CD4-positive, alpha-beta T cell (primary cell): ENCODE measurements around the gene CARS2. TPM values are rescaled to one million over a fixed set of nuclear protein-coding genes. Genes with fewer than 3 reads are reported as not detected.

ENCODE experiments used
- ATAC-seq: fragments of 200-7000 bp; cut with Tn5 transposase; one replicate; pipeline ENCODE4 v1.10.0; 2022; ENCODE audit warnings: mild to moderate bottlenecking; ENCODE audit not compliant: poor library complexity
- CTCF ChIA-PET: fragments of 350-600 bp; sonication (Branson Sonifier 250); formaldehyde crosslinking; loops from one replicate; lab custom pipeline; 2021; ENCODE audit warnings: antibody characterized with exemption, inconsistent platforms; lab: Charles Lee
- POLR2A ChIA-PET: fragments of 350-600 bp; sonication (Branson Sonifier 250); formaldehyde crosslinking; loops from one replicate; lab custom pipeline; 2021; ENCODE audit warnings: antibody characterized with exemption, inconsistent platforms; lab: Charles Lee
- DNase-seq, 14 experiments: peaks; one replicate each; pipeline ENCODE4 v3.0.0-alpha.2; 2013 to 2020; ENCODE audit warnings: mixed read lengths in 2 of 14
- H3K27ac ChIP-seq, 2 donors: one replicate each; pipeline versions ENCODE4 v1.5.1 to v1.7.0; 2013; ENCODE audit warnings: low read length in 2 of 2, low read depth in 1 of 2, mild to moderate bottlenecking in 1 of 2
- H3K27me3 ChIP-seq, 2 experiments: 1 replicate in 1 of 2; 2 replicates in 1 of 2; pipeline versions ENCODE4 v1.6.1 to v1.7.0; 2013; ENCODE audit warnings: low read length in 2 of 2, control low read depth in 1 of 2, mild to moderate bottlenecking in 1 of 2, moderate library complexity in 1 of 2; ENCODE audit not compliant: insufficient read depth in 2 of 2, control insufficient read depth in 1 of 2
- H3K36me3 ChIP-seq: one replicate; pipeline ENCODE4 v1.6.1; 2013; ENCODE audit warnings: low read length, control low read depth; ENCODE audit not compliant: insufficient read depth
- H3K4me1 ChIP-seq: one replicate; pipeline ENCODE4 v1.6.1; 2013; ENCODE audit warnings: low read length, control low read depth; ENCODE audit not compliant: insufficient read depth
- H3K4me3 ChIP-seq: one replicate; pipeline ENCODE4 v1.5.1; 2013; ENCODE audit warnings: mild to moderate bottlenecking, low read length, moderate library complexity
- H3K9me3 ChIP-seq, 2 experiments: 1 replicate in 1 of 2; 2 replicates in 1 of 2; pipeline versions ENCODE4 v1.6.1 to v1.7.0; 2013; ENCODE audit warnings: low read length in 2 of 2, mild to moderate bottlenecking in 2 of 2, control low read depth in 1 of 2, moderate library complexity in 1 of 2; ENCODE audit not compliant: control insufficient read depth in 1 of 2, insufficient read depth in 1 of 2
- H3K27ac Mint-ChIP-seq: one replicate; pipeline ENCODE4 v1.8.0; 2020; ENCODE audit warnings: mixed read lengths
- H3K27me3 Mint-ChIP-seq: one replicate; pipeline ENCODE4 v1.8.0; 2021; ENCODE audit warnings: mixed read lengths
- H3K36me3 Mint-ChIP-seq: one replicate; pipeline ENCODE4 v1.8.0; 2021; ENCODE audit warnings: low read depth, mixed read lengths
- H3K4me1 Mint-ChIP-seq: one replicate; pipeline ENCODE4 v1.8.0; 2021; ENCODE audit warnings: low read depth, mixed read lengths
- H3K4me3 Mint-ChIP-seq: one replicate; pipeline ENCODE4 v1.8.0; 2020; ENCODE audit warnings: mild to moderate bottlenecking, mixed read lengths
- H3K9me3 Mint-ChIP-seq: one replicate; pipeline ENCODE4 v1.8.0; 2020; ENCODE audit warnings: mixed read lengths
- CTCF ChIP-seq: fragments of 200-600 bp; IDR thresholded peaks from one replicate; pipeline ENCODE4 v1.8.0; 2022; ENCODE audit warnings: antibody characterized with exemption, mild to moderate bottlenecking
- intact Hi-C, 2 experiments: fragments of 100-400 bp; cut with DNase I in 1 of 2; cut with micrococcal nuclease in 1 of 2; formaldehyde crosslinking; loops; one replicate each; pipeline versions ENCODE4 v1.15.1 to v1.9.0; 2023 to 2025; cut with DNase I, micrococcal nuclease
- total RNA-seq, 174 experiments: library from RNA in 2 of 174; stranded (reverse) in 2 of 174; gene quantifications; one replicate each; pipeline ENCODE4 v1.2.3 and lab custom pipeline; 2021 to 2026

CARS2 gene
- total RNA-seq, 2 experiments from 2014 or later: 50.2 to 56.5 TPM

GRCh38 chr13:110643768-110644421 is 62.0 kb downstream of the CARS2 start:
- intact Hi-C loops: no loop called here
- ChIA-PET CTCF (no interaction called here), POLR2A (interaction anchor here (2.1 kb wide), 1 partner anchor 69 kb away, joined by 8 read pairs; no protein-coding TSS in a partner anchor)
- ATAC-seq: no peak
- H3K27ac Mint-ChIP-seq: no peak overlapping the region
- no peak overlapping the region for H3K4me3 Mint-ChIP-seq
- no peak for TF ChIP-seq CTCF
- H3K27me3 Mint-ChIP-seq: no peaks in the 10 kb centered on the region
- Histone ChIP-seq H3K4me3 (no peak overlapping the region), H3K36me3 (peaks cover 63% of the 10 kb centered on the region), H3K4me1 (peaks cover 10% of the 10 kb centered on the region), H3K27me3 (no peaks in the 10 kb centered on the region), H3K27ac (no peak overlapping the region), H3K9me3 (no peaks in the 10 kb centered on the region)
- no peak for DNase-seq
- H3K36me3 Mint-ChIP-seq: peaks cover 70% of the 10 kb centered on the region
- no peaks in the 10 kb centered on the region for H3K9me3 Mint-ChIP-seq
- no peaks in the 10 kb centered on the region for H3K4me1 Mint-ChIP-seq

DNA sequence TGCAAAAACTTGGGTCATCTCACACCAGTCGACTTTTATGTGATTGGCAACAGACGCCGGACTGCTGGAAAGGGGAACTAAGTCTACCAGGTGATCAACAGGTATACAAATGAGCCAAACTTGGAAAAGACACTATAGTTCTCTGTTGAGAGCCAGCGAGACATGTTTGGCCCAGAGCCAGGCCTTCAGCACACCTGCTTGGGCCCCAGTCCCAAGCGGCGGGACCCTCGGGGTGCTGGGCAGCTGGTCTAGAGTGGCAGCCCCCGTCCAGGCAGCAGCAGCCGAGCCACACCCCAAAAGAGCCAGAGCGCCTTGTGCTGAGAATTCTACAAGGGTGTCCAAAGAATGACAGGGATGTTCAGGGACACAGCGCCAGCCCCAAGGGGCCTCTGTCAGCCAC is 62.6 kb downstream of the CARS2 start:
- peaks cover 69% of the 10 kb centered on the region for H3K36me3 ChIP-seq
- Mint-ChIP-seq H3K4me3 (no peak overlapping the region), H3K4me1 (no peaks in the 10 kb centered on the region), H3K27me3 (no peaks in the 10 kb centered on the region), H3K9me3 (no peaks in the 10 kb centered on the region), H3K36me3 (peaks cover 71% of the 10 kb centered on the region), H3K27ac (no peak overlapping the region)
- intact Hi-C loops: no loop called here
- CTCF ChIA-PET: no interaction called here
- no peak overlapping the region for H3K27ac ChIP-seq
- H3K4me1 ChIP-seq: peaks cover 10% of the 10 kb centered on the region
- POLR2A ChIA-PET: no interaction called here
- no peak for TF ChIP-seq CTCF
- DNase-seq (no peak), ATAC-seq (no peak)
- no peak overlapping the region for H3K4me3 ChIP-seq
- no peaks in the 10 kb centered on the region for H3K9me3 ChIP-seq
- H3K27me3 ChIP-seq: no peaks in the 10 kb centered on the region

DNA sequence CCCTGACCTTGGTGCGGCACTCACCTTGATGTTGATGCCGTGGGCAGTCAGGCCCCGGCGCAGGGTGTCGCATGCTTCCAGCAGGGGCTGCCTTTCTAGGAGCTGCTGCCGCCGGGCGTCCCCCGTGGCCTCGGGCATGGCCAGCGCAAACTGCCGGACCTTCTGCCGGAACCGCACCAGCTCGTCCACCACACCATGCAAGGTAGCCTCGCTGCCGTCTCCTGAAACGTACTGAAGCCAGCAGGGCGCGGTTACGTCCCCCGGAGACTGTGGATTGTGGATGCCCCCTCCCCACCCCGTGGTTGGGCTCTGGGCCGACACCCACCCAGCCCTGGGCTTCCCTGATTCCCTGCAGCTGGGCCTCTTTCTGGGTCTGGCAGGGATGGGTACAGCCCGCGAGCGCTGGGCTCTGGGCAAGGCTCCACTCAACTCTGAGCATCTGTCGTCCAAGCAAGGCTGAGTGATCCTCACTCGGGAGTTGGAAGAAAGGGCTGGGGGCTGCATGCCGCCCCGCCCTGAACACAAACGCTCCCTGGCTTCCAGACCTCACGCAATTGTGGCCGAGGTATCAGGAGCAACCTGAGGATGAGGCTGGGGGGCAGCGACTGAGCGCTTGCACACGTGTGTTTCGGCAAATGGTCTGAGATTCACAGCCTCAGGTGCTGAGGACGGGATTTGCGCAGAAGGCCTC is 63.5 kb downstream of the CARS2 start:
- Histone ChIP-seq H3K27ac (no peak overlapping the region), H3K4me1 (peaks cover 10% of the 10 kb centered on the region), H3K9me3 (no peaks in the 10 kb centered on the region), H3K27me3 (no peaks in the 10 kb centered on the region), H3K36me3 (peaks cover 77% of the 10 kb centered on the region), H3K4me3 (no peak overlapping the region)
- Mint-ChIP-seq H3K4me3 (no peak overlapping the region), H3K36me3 (peaks cover 71% of the 10 kb centered on the region), H3K27me3 (no peaks in the 10 kb centered on the region), H3K27ac (no peak overlapping the region), H3K9me3 (no peaks in the 10 kb centered on the region), H3K4me1 (no peaks in the 10 kb centered on the region)
- POLR2A ChIA-PET: no interaction called here
- no peak for TF ChIP-seq CTCF
- CTCF ChIA-PET: no interaction called here
- intact Hi-C loops: no loop called here
- ATAC-seq: no peak
- DNase-seq: no peak
